HFFc6 (cell line): ENCODE results near the gene PRR12. TPM values are rescaled to one million over a fixed set of nuclear protein-coding genes. Genes with fewer than 3 reads are reported as not detected.

Experiments
- DNase-seq: peaks from one replicate; pipeline ENCODE4 v3.0.0-alpha.2; 2018
- H3K27ac Mint-ChIP-seq: 2 replicates; pipeline ENCODE4 v1.8.0; 2020; ENCODE audit warnings: mild to moderate bottlenecking, mixed read lengths
- H3K27me3 Mint-ChIP-seq: 2 replicates; pipeline ENCODE4 v1.8.0; 2021; ENCODE audit warnings: mild to moderate bottlenecking, moderate library complexity, mixed read lengths; ENCODE audit not compliant: insufficient read depth
- H3K36me3 Mint-ChIP-seq: 2 replicates; pipeline ENCODE4 v1.8.0; 2021; ENCODE audit warnings: low read depth, mixed read lengths
- H3K4me1 Mint-ChIP-seq: 2 replicates; pipeline ENCODE4 v1.8.0; 2020; ENCODE audit warnings: low read depth, mixed read lengths
- H3K4me3 Mint-ChIP-seq: 2 replicates; pipeline ENCODE4 v1.8.0; 2020; ENCODE audit warnings: mild to moderate bottlenecking, moderate library complexity, mixed read lengths
- H3K9me3 Mint-ChIP-seq: 2 replicates; pipeline ENCODE4 v1.8.0; 2020; ENCODE audit warnings: mild to moderate bottlenecking, mixed read lengths
- total RNA-seq, 6 experiments: library from RNA; stranded (reverse); fragmentation: NEBNext Ultra II Directional; extraction: Animal tissue kit (Norgen Biotek cat#: 25700); gene quantifications; 2 replicates in 1 of 6; 3 replicates in 5 of 6; pipeline ENCODE4 v1.2.3, GENCODE V29; 2021
- TF ChIP-seq, protein P1 (sequence below): fragments of 200-600 bp; sonication (generic); IDR thresholded peaks from 2 replicates; pipeline ENCODE4 v1.5.0; 2021; ENCODE audit warnings: antibody characterized with exemption, mild to moderate bottlenecking

PRR12 gene
- total RNA-seq, 6 experiments from 2014 or later: 23.3 to 26.2 (median 24.3) TPM

DNA sequence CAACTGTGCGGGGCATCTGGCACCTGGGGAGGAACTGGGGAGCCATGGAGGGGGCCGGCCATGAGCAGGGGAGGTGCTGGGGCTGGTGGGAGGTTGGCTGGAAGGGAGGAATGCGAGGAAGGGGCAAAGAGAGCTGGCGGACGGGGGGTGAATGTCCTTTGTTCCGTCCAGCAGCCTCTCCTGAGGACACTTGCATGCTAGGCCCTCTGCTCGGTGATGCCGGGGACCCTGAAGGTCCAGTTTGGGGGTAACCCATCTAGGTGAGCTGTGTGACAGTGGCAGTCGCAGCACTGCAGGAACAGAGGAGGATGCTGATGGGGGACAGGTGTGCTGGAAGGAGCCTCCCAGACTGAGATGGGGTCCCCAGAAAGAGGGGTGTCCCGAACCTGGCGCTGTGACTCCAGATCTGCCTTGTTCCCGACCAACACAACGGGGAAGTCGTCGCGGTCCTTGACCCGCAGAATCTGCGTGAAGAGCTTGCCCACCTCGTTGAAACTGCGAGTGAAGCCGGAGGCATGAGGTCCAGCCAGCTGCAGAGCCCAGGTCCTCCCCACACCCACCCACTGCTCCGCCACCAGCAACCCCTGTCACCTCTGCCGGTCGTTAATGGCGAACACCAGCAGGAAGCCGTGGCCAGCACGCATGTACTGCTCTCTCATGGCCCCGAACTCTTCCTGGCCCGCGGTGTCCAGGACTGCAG is 45.4 kb downstream of the PRR12 start:
- Mint-ChIP-seq H3K4me1 (peaks cover 39% of the 10 kb centered on the region), H3K36me3 (peaks cover 7% of the 10 kb centered on the region; the same call in 1 of the 2 replicates), H3K4me3 (peak overlapping the region; percentile 7; the same call in 1 of the 2 replicates), H3K27ac (peak overlapping the region; percentile 53; the same call in 1 of the 2 replicates), H3K27me3 (peaks cover 11% of the 10 kb centered on the region), H3K9me3 (no peaks in the 10 kb centered on the region)
- TF ChIP-seq, protein P1, sequence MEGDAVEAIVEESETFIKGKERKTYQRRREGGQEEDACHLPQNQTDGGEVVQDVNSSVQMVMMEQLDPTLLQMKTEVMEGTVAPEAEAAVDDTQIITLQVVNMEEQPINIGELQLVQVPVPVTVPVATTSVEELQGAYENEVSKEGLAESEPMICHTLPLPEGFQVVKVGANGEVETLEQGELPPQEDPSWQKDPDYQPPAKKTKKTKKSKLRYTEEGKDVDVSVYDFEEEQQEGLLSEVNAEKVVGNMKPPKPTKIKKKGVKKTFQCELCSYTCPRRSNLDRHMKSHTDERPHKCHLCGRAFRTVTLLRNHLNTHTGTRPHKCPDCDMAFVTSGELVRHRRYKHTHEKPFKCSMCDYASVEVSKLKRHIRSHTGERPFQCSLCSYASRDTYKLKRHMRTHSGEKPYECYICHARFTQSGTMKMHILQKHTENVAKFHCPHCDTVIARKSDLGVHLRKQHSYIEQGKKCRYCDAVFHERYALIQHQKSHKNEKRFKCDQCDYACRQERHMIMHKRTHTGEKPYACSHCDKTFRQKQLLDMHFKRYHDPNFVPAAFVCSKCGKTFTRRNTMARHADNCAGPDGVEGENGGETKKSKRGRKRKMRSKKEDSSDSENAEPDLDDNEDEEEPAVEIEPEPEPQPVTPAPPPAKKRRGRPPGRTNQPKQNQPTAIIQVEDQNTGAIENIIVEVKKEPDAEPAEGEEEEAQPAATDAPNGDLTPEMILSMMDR: no peak
- DNase-seq: no peak

DNA sequence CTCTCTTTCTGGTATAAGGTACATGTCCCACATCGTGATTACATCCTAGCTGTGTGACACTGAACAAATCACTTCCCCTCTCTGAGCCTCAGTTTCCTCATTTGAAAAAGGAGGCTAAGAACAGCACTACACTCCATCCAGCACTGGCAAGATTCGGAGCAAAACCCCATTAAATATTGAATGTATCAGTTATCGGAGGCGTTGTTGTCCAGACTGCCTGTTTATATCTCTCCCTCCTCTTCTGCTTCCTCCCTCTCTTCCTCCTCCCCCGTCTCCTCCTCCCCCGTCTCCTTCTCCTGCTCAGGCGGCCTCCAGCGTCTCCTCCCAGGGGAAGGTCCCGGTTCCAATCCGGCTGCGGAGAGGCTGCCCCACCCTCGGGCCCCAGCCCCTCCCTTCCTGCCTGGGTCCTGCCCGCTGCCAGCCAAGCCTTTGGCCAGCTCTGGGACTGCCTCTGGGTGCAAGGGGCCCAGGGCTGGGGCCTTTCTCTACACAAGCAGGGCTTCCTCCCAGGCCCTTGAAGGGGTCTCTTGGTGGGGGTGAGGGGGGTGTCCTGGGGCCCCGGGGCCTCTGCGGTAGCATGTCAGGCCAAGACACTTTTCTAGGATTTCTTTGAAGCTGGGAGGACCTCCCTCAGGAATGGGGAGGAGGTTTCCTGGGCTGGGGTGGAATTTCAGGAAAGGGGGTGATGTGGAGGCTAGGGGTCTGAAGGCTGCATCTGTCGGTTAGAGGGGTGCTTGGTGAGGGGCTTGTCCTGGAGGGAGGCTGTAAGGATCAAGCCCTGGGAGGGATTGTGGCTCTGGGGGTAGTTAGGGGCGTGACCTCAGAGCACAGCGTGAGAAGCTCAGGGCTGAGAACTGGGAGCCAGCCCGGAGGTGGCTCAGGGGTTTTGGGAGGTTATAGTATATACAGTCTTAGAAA is 47.1 kb downstream of the PRR12 start:
- Mint-ChIP-seq H3K27ac (peak overlapping the region; percentile 92), H3K9me3 (no peaks in the 10 kb centered on the region), H3K36me3 (peaks cover 14% of the 10 kb centered on the region), H3K4me3 (peak overlapping the region; percentile 99), H3K27me3 (peaks cover 17% of the 10 kb centered on the region), H3K4me1 (peaks cover 51% of the 10 kb centered on the region)
- TF ChIP-seq, protein P1: no peak
- peak; percentile 73 for DNase-seq

DNA sequence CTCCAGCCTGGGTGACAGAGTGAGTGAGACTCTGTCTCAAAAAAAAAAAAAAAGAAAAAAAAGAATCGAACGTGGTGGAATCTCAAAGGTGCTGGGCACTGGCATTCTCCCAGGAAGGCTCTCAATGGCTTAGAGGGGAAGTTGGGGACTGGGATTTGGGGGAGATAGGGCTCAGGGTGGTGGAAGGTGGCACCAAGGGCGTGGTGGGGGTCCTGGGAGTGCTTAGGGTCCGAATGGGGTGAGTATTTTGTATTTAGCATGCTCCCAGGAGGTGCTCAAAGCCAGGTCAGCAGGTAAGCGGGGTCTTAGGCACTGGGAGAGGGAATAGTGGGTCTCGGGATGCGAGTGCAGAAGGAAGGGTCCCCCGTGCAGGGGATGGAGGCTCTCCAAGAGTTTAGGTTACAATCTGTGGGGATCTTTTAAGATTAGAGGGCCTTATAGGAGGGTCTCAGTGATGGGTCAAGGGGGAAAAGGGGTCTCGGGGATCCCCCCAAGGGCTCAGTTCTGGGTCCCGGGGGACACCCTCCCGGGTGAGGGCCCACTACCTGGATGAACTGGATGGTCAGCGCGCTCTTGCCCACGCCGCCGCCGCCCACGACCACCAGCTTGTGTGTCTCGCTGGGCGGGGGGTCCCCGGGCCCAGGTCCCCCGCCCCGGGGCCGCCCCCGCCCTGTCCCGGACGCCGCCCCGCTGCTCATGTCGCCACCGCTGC is 48.6 kb downstream of the PRR12 start:
- DNase-seq: no peak
- Mint-ChIP-seq H3K36me3 (peaks cover 21% of the 10 kb centered on the region), H3K27ac (peak overlapping the region; percentile 100), H3K4me1 (peaks cover 66% of the 10 kb centered on the region), H3K27me3 (peaks cover 18% of the 10 kb centered on the region), H3K4me3 (peak overlapping the region; percentile 99), H3K9me3 (no peaks in the 10 kb centered on the region)
- TF ChIP-seq, protein P1: no peak

DNA sequence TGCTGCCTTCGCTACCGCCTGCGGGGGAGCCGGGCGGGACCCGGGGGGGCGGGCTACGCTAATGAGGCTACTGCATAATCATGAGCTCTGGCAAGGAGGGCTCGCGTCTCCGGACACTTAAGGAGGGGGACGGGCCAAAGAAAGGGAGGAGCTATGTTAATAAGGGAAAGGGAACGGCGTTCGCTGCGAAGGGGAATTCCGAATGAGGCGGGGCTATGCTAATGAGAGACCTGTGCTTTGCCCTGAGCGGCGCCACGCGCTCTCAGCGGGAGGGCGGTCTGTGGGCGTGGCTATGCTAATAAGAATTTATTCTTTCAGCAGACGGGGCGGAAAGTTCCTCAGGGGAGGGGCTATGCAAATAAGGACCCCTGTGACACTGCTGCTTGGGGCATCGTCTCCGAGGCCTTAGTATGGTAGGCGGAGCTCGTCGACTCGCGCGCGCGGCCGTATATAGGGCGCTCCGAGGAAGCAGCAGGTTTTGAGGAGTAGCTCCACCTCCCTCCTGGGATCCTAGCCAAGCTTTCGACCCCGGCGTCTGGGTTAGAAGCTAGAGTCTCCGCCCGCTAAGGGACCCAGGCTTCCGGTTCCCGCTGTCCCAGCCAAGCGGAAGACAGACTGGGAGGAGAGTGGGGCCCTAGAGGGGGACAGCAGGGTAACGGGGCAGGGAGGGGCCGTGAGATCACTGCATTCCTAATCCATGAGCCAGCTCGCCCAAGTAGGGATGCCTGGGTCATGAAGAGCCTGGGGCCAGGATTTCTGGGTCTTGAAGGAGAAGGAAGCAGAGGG is 49.3 kb downstream of the PRR12 start, which contains the start of gene RRAS:
Gene RRAS (minus strand): TSS at position 31 of the 786 bp plus-strand sequence. CDS start 45 bp downstream, outside the sequence.
- H3K4me3 Mint-ChIP-seq: peak within 1 kb of the TSS; percentile 99
- peak; percentile 100 for DNase-seq
- TF ChIP-seq, protein P1: no peak
- peak within 1 kb of the TSS; percentile 100 for H3K27ac Mint-ChIP-seq
- peaks cover 68% of the 10 kb centered on the region for H3K4me1 Mint-ChIP-seq
- peaks cover 18% of the 10 kb centered on the region for H3K27me3 Mint-ChIP-seq
- no peaks in the 10 kb centered on the region for H3K9me3 Mint-ChIP-seq
- H3K36me3 Mint-ChIP-seq: peaks cover 21% of the 10 kb centered on the region
